ENCODE results near the gene MSRB1.
A peak's percentile ranks its signal among the peaks of the same experiment; 100 is the strongest.
"Not testable (repeated sequence)": the region's sequence is repeated elsewhere in the genome, so short reads cannot be mapped to it uniquely, and the experiment has no call there.

Gene MSRB1

DNA sequence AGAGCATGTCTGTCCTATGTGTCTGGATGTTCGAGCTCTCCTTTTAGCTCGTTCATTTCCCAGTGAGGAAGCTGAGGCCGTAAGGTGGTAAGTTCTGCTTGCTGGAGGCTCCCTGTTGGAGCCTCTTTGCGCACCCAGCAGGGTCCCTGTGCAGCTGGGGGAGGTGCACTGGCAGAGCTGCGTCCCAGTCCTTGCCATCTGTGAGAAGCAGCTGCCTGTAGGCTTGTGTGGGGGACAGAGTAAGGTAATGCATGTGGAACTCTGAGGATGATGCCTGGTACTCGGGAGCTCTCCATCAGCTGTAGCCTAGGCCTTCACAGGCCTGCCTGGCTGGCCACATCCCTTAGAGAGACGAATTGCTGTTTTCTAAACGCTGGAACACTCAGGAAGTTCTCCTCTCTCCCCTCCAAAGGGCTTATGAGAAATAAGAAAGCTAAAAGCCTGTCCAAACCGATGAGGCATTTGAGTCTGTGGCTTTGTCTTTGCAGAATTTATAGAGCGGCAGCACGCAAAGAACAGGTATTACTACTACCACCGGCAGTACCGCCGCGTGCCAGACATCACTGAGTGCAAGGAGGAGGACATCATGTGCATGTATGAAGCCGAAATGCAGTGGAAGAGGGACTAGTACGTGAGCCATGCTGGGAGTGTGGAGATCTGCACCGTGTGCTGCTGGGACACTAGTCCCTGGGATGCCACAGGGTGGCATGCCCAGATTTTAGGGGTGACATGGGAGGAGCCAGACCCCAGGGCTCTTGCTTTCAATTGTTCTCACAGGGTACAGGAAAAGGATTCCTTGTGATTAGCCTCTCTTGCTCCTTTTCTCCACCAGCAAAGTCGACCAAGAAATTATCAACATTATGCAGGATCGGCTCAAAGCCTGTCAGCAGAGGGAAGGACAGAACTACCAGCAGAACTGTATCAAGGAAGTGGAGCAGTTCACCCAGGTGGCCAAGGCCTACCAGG lies 17.9 kb upstream of the MSRB1 start:
- DNase-seq, result no peak

GRCh38 chr16:1959269-1960039 lies 16.5 kb upstream of the MSRB1 start, which contains the start of gene NDUFB10:
Gene NDUFB10 (plus strand): TSS chr16:1959538. CDS start chr16:1959625, 87 bp downstream.
- DNase-seq, result peak; percentile 88

DNA sequence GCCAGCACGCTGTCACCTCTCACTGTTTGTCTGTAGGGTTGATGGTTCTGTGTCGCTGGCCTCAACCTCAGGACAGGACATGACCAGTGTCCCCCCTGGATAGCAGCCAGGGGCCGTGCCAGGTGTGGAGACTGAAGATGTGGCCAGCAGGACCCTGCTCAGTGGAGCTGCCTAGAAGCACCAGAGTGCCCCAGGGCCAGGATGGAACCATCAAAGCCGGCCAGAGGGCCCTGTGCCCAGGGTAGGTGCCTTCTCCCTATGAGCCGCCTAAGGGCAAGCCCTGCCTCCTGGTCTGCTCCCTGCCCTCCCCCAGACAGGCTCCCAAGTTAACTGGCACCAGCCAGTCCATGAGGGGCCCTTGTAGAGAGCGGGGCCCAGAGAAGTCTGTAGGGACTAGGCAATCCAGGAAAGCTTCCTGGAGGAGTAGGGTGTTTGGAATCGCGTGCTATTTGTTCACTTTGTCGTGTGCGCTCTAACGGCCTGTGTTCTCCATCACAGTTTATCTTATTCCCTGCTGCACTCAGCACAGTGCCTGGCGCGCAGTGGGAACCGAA lies 15.8 kb upstream of the MSRB1 start:
- no peak for DNase-seq

DNA sequence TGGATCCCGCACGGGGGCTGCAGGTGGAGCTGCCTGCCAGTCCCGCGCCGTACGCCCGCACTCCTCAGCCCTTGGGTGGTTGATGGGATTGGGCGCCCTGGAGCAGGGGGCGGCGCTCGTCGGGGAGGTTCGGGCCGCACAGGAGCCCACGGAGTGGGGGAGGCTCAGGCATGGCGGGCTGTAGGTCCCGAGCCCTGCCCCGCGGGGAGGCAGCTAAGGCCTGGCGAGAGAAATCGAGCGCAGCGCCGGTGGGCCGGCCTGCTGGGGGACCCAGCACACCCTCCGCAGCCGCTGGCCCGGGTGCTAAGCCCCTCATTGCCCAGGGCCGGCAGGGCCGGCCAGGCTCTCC lies 15.1 kb upstream of the MSRB1 start:
- DNase-seq, result not testable (repeated sequence)

DNA sequence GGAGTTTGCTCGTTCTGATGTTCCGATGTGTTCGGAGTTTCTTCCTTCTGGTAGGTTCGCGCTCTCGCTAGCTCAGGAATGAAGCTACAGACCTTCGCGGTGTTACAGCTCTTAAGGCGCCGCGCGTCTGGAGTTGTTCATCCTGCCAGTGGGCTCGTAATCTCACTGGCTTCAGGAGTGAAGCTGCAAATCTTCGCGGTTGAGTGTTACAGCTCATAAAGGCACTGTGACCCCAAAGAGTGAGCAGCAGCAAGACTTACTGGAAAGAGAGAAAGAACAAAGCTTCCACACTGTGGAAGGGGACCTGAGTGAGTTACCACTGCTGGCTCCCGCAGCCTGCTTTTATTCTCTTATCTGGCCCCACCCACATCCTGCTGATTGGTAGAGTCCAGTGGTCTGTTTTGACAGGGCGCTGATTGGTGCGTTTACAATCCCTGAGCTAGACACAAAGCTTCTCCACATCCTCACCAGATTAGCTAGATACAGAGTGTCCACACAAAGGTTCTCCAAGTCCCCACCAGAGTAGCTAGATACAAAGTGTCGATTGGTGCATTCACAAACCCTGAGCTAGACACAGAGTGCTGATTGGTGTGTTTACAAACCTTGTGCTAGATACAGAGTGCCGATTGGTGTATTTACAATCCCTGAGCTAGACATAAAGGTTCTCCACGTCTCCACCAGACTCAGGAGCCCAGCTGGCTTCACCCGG lies 14.6 kb upstream of the MSRB1 start:
- peak; percentile 42 for DNase-seq

GRCh38 chr16:1953734-1954133 lies 10.7 kb upstream of the MSRB1 start:
- DNase-seq, result no peak

DNA sequence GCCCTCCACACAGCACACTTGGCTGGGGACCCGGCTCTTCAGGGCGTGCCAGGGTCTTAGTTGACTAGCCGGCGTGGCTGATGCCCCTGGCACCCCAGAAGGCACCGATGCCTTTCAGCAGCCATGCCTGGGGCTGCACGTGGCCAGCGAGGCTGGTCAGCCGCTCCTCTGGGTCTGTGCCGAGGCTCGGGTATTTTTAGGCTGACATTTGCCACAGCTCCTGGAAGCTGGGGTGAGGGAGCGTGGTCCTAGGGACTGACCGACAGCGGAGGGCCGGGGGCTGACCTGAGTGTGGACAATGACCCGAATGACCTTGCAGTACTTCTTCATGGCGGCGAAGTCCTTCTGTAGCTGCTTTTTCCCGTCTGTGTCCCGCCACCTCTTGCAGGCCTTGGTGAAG lies 7.6 kb upstream of the MSRB1 start:
- no peak for DNase-seq

GRCh38 chr16:1950047-1950446 lies 7.0 kb upstream of the MSRB1 start:
- no peak for DNase-seq

DNA sequence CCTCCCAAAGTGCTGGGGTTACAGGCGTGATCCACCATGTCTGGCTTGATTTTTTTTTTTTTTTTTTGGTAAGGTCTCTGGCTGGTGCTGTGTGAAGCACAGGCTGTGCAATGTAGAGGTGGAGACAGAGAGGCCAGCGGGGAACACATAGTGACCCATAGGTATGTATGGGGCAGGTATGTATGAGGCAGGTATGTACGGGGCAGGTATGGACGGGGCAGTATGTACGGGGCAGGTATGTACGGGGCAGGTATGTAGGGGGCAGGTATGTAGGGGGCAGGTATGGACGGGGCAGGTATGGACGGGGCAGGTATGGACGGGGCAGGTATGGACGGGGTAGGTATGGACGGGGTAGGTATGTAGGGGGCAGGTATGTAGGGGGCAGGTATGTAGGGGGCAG lies 6.5 kb upstream of the MSRB1 start:
- no peak for DNase-seq

DNA sequence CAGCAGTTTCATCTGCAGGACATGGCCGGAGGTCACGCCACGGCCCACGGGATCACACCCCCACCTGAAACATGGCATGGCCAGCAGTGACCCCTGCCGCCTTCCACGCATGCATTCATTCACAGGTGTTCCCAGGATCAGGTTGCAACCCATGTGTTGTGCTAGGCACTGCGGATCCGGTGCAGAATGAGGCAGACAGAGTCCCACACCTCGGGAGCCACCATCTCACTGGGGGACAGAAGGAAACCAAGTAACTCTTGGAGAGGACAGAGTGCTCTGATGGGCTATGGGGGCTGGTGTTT lies 4.3 kb upstream of the MSRB1 start:
- DNase-seq, result no peak

- DNase-seq, result no peak
Observed at GRCh38 chr16:1946495-1947368, 3.7 kb upstream of the MSRB1 start.

GRCh38 chr16:1945559-1946391 lies 2.8 kb upstream of the MSRB1 start:
- no peak for DNase-seq

DNA sequence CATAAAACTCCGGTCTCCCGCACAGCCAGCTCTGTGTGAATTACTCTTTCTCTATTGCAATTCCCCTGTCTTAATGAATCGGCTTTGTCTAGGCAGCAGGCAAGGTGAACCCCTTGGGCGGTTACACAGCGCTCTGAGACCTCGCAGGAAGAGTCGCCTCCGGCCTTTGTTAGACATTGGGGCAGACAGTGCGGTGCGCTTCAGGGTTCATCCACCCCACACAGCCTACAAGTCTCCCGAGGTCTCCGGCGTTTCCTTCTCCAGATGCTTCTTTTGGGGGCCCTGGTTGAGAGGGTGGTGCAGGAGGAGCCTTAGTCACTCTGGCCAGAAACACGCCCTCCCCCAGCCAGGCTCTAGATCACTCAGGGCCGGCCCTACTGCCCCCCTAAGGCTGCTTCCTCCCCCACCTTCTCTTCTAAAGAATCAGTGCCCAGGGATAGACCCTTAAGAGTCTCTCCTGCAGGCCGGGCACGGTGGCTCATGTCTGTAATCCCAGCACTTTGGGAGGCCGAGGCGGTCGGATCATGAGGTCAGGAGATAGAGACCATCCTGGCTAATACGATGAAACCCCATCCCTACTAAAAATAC lies 1.7 kb upstream of the MSRB1 start:
- DNase-seq, result no peak

- DNase-seq, result no peak
Observed at GRCh38 chr16:1942047-1942809, 771 bp downstream of the MSRB1 start.

- no peak for DNase-seq
Observed at GRCh38 chr16:1941162-1942046, 1.6 kb downstream of the MSRB1 start.

GRCh38 chr16:1940273-1941161 lies 2.5 kb downstream of the MSRB1 start:
- DNase-seq, result no peak

DNA sequence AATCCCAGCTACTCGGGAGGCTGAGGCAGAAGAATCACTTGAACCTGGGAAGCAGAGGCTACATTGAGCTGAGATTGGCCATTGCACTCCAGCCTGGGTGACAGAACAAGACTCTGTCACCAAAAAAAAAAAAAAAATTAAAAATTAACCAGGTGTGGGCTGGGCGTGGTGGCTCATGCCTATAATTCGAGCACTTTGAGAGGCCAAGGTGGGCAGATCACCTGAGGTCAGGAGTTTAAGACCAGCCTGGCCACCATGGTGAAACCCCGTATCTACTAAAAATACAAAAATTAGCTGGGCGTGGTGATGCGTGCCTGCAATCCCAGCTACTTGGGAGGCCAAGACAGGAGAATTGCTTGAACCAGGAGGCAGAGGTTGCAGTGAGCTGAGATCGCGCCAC lies 3.2 kb downstream of the MSRB1 start:
- DNase-seq, result not testable (repeated sequence)

DNA sequence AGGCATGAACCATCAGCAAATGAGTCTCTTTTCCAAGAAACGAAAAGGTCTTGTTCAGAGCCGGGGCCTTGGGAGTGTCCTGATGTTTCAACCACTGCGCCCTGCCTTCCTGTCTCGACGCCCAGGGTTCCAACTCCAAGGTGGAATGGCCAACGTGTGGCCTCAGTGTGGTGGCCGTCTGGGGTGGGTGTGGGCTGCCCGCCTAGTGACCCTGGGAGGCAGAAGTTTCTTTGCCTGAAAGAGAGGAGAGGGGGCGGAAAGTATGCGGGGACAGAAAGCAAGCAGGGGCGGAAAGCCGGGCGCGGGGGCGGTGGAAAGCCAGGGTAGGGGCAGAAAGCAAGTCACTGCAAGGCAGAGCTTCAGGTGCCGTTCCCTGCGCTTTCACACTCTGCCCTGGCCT lies 4.1 kb downstream of the MSRB1 start:
- no peak for DNase-seq

All from T1000 (cell line).